Fibroblast of lung (primary cell): Measurements from ENCODE around the gene ALOXE3.

ENCODE experiments used
- EZH2 ChIP-seq: IDR thresholded peaks from 2 replicates; pipeline ENCODE4 v1.5.1; 2012; ENCODE audit warnings: low read length, control low read depth, mild to moderate bottlenecking; ENCODE audit errors: missing control alignments
- TF ChIP-seq, protein P1 (sequence below), 2 donors: IDR thresholded peaks in 1 of 2; conservative IDR thresholded peaks in 1 of 2; 1 replicate in 1 of 2; 2 replicates in 1 of 2; pipeline ENCODE4 v1.5.1; 2011 to 2012; ENCODE audit warnings: low read length in 2 of 2, control low read depth in 1 of 2, inconsistent platforms in 1 of 2, low read depth in 1 of 2, mild to moderate bottlenecking in 1 of 2

- TF ChIP-seq EZH2: no peak
- TF ChIP-seq, protein P1, sequence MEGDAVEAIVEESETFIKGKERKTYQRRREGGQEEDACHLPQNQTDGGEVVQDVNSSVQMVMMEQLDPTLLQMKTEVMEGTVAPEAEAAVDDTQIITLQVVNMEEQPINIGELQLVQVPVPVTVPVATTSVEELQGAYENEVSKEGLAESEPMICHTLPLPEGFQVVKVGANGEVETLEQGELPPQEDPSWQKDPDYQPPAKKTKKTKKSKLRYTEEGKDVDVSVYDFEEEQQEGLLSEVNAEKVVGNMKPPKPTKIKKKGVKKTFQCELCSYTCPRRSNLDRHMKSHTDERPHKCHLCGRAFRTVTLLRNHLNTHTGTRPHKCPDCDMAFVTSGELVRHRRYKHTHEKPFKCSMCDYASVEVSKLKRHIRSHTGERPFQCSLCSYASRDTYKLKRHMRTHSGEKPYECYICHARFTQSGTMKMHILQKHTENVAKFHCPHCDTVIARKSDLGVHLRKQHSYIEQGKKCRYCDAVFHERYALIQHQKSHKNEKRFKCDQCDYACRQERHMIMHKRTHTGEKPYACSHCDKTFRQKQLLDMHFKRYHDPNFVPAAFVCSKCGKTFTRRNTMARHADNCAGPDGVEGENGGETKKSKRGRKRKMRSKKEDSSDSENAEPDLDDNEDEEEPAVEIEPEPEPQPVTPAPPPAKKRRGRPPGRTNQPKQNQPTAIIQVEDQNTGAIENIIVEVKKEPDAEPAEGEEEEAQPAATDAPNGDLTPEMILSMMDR (conservative IDR thresholded peaks at IDR 0.05 in 1 of 2, IDR thresholded peaks at IDR 0.05 in 1 of 2; ENCODE audit: low read depth in 1 of 2, low read length in 2 of 2): no peak
Observed at GRCh38 chr17:8117367-8117979, 841 bp downstream of the ALOXE3 start.
